HepG2 (cell line): ENCODE measurements around the gene EWSR1.
"Not testable (repeated sequence)": the region's sequence is repeated elsewhere in the genome, so short reads cannot be mapped to it uniquely, and the experiment has no call there.

ENCODE experiments used
- CHD2 ChIP-seq: IDR thresholded peaks from 2 replicates; pipeline ENCODE4 v1.6.1; 2011; ENCODE audit warnings: low read depth, low read length, improper control_type of control experiment
- CTCF ChIP-seq: sonication (generic); formaldehyde crosslinking; IDR thresholded peaks from 2 replicates; pipeline ENCODE4 v1.5.0; 2020; ENCODE audit warnings: mild to moderate bottlenecking, missing genetic modification reagents, moderate library complexity
- GABPA ChIP-seq, 2 experiments: IDR thresholded peaks; 2 replicates each; pipeline ENCODE4 v1.6.1; 2011 to 2016; ENCODE audit warnings: low read depth in 2 of 2, low read length in 1 of 2, missing biosample characterization in 1 of 2, missing genetic modification characterization in 1 of 2
- HDAC6 ChIP-seq: fragments of 200-600 bp; sonication (generic); IDR thresholded peaks from 2 replicates; pipeline ENCODE4 v1.7.0; 2017; ENCODE audit warnings: mild to moderate bottlenecking, antibody characterized with exemption, low read length, low read depth
- HOXA7 ChIP-seq: sonication (generic); formaldehyde crosslinking; IDR thresholded peaks from 2 replicates; pipeline ENCODE4 v1.8.1; 2022; ENCODE audit warnings: mild to moderate bottlenecking, missing genetic modification reagents, moderate library complexity
- POLR2A ChIP-seq, 2 experiments: IDR thresholded peaks; 2 replicates each; pipeline ENCODE4 v1.6.1; 2011; ENCODE audit warnings: low read depth in 2 of 2, low read length in 2 of 2, mild to moderate bottlenecking in 1 of 2, moderate library complexity in 1 of 2; ENCODE audit not compliant: insufficient read depth in 1 of 2
- POLR2AphosphoS2 ChIP-seq: IDR thresholded peaks from 2 replicates; pipeline ENCODE4 v1.6.1; 2011; ENCODE audit warnings: low read depth, low read length, improper control_type of control experiment
- TAF1 ChIP-seq: sonication (generic); formaldehyde crosslinking; IDR thresholded peaks from 2 replicates; pipeline ENCODE4 v1.4.0; 2020; ENCODE audit warnings: missing genetic modification reagents
- ZNF253 ChIP-seq: sonication (generic); formaldehyde crosslinking; IDR thresholded peaks from 2 replicates; pipeline ENCODE4 v1.8.0; 2022; ENCODE audit warnings: mild to moderate bottlenecking, missing genetic modification reagents, borderline replicate concordance
- ZNF407 ChIP-seq: sonication (generic); formaldehyde crosslinking; IDR thresholded peaks from one replicate; pipeline ENCODE4 v1.5.1; 2020; ENCODE audit warnings: mild to moderate bottlenecking, missing genetic modification reagents; ENCODE audit errors: not compliant biosample characterization
- ZNF430 ChIP-seq: sonication (generic); formaldehyde crosslinking; IDR thresholded peaks from 2 replicates; pipeline ENCODE4 v1.9.0; 2021; ENCODE audit warnings: mild to moderate bottlenecking, missing genetic modification reagents

- TF ChIP-seq CTCF (CRISPR knock-in tag); CHD2; POLR2A (IDR thresholded peaks at IDR 0.05; ENCODE audit: insufficient read depth in 1 of 2, low read depth in 2 of 2, low read length in 2 of 2); GABPA (IDR thresholded peaks at IDR 0.05; ENCODE audit: low read depth, low read length); GABPA (CRISPR knock-in tag; IDR thresholded peaks at IDR 0.05; ENCODE audit: low read depth); ZNF253 (CRISPR knock-in tag); ZNF407 (CRISPR knock-in tag); HOXA7 (CRISPR knock-in tag); ZNF430 (CRISPR knock-in tag); TAF1 (CRISPR knock-in tag); POLR2AphosphoS2; HDAC6: not testable (repeated sequence)
These were observed 48.7 kb upstream of the EWSR1 start for GRCh38 chr22:29219409-29219782.
